K562 (cell line): ENCODE results near the gene GALNT18. TPM values are rescaled to one million over a fixed set of nuclear protein-coding genes. Genes with fewer than 3 reads are reported as not detected.

Experiments used
- ATAC-seq: fragments of 200-7000 bp; cut with Tn5 transposase; 3 replicates; pipeline ENCODE4 v1.9.1; 2020; ENCODE audit warnings: moderate library complexity
- BruUV-seq: library from RNA; stranded (reverse); fragments of 400-500 nt; replicated peaks from 2 replicates; lab custom pipeline; 2021; lab: Mats Ljungman, UMichigan
- CTCF ChIA-PET: fragments of 300-600 bp; formaldehyde crosslinking; extraction: SDS; loops from one replicate; lab custom pipeline; 2021; ENCODE audit warnings: low intra/inter-chr PET ratio; lab: Yijun Ruan, JAX
- POLR2A ChIA-PET: fragments of 300-600, 350-650 bp; sonication (Branson Sonifier 250); formaldehyde crosslinking; extraction: SDS; loops from one replicate; lab custom pipeline; 2021; ENCODE audit warnings: antibody characterized with exemption, inconsistent platforms; lab: Yijun Ruan, JAX
- DNase-seq, 4 experiments: peaks; one replicate each; pipeline versions ENCODE4 v3.0.0 to v3.0.0-alpha.2; 2011 to 2018; ENCODE audit warnings: low spot score in 3 of 4, mixed read lengths in 3 of 4; ENCODE audit errors: extremely low read depth in 1 of 4
- FAIRE-seq: peaks from 2 replicates; lab custom pipeline; 2011; peaks lifted over from hg19 to GRCh38; lab: Jason Lieb, UNC
- H2AFZ ChIP-seq: 2 replicates; pipeline ENCODE4 v1.6.0; 2011; ENCODE audit warnings: low read depth, low read length, control low read depth, inconsistent platforms
- H3K27ac ChIP-seq: fragments of 200-600 bp; 3 replicates; pipeline ENCODE4 v1.8.0; 2011; ENCODE audit warnings: low read depth, mild to moderate bottlenecking, control low read depth, inconsistent platforms, low read length, moderate library complexity, mixed read lengths; ENCODE audit errors: extremely low read depth
- H3K27me3 ChIP-seq, 2 experiments: fragments of 300-600 bp in 1 of 2; 2 replicates in 1 of 2; 3 replicates in 1 of 2; pipeline versions ENCODE4 v1.6.0 to v1.8.0; 2011; ENCODE audit warnings: inconsistent platforms in 2 of 2, low read length in 2 of 2, mild to moderate bottlenecking in 1 of 2, mixed read lengths in 1 of 2, moderate library complexity in 1 of 2; ENCODE audit not compliant: control insufficient read depth in 2 of 2, insufficient read depth in 2 of 2
- H3K36me3 ChIP-seq: fragments of 300-600 bp; 3 replicates; pipeline ENCODE4 v1.8.0; 2011; ENCODE audit warnings: mild to moderate bottlenecking, low read length, inconsistent platforms; ENCODE audit not compliant: control insufficient read depth, insufficient read depth
- H3K4me1 ChIP-seq, 2 experiments: fragments of 200-600 bp in 1 of 2; replicated peaks in 1 of 2; 2 replicates in 1 of 2; 3 replicates in 1 of 2; pipeline versions ENCODE4 v1.5.1 to v1.8.0; 2011; ENCODE audit warnings: inconsistent platforms in 2 of 2, low read length in 2 of 2, mild to moderate bottlenecking in 1 of 2, mixed read lengths in 1 of 2, moderate library complexity in 1 of 2; ENCODE audit not compliant: control insufficient read depth in 2 of 2, insufficient read depth in 2 of 2
- H3K4me2 ChIP-seq: 2 replicates; pipeline ENCODE4 v1.6.1; 2011; ENCODE audit warnings: low read length, control low read depth, inconsistent platforms, mixed read lengths; ENCODE audit not compliant: insufficient read depth
- H3K4me3 ChIP-seq: fragments of 200-600 bp; sonication (generic), shearing (Covaris generic); 2 replicates; pipeline ENCODE4 v1.5.1; 2016; ENCODE audit warnings: control low read depth, inconsistent platforms
- H3K79me2 ChIP-seq: fragments of 200-600 bp; 3 replicates; pipeline ENCODE4 v1.8.0; 2011; ENCODE audit warnings: low read length, inconsistent platforms; ENCODE audit not compliant: control insufficient read depth, insufficient read depth
- H3K9ac ChIP-seq, 2 experiments: 2 replicates each; pipeline versions ENCODE4 v1.6.0 to v1.6.1; 2011; ENCODE audit warnings: low read depth in 2 of 2, low read length in 2 of 2, control low read depth in 1 of 2, inconsistent platforms in 1 of 2, mild to moderate bottlenecking in 1 of 2, mixed read lengths in 1 of 2; ENCODE audit not compliant: insufficient read depth in 1 of 2
- H3K9me1 ChIP-seq: one replicate; pipeline ENCODE4 v1.6.0; 2011; ENCODE audit warnings: inconsistent platforms, mild to moderate bottlenecking, low read length, moderate library complexity; ENCODE audit not compliant: control insufficient read depth, insufficient read depth
- H3K9me3 ChIP-seq: replicated peaks from 2 replicates; pipeline ENCODE4 v1.5.1; 2011; ENCODE audit warnings: low read depth, low read length, inconsistent platforms; ENCODE audit not compliant: control insufficient read depth, insufficient read depth
- H4K20me1 ChIP-seq: replicated peaks from 2 replicates; pipeline ENCODE4 v1.6.1; 2011; ENCODE audit warnings: low read length, inconsistent platforms, mixed read lengths; ENCODE audit not compliant: control insufficient read depth, insufficient read depth
- AFF1 ChIP-seq, 2 experiments: fragments of 450-650 bp; IDR thresholded peaks; 2 replicates each; pipeline ENCODE4 v1.6.1; 2018; ENCODE audit warnings: mild to moderate bottlenecking in 2 of 2, low read depth in 1 of 2; ENCODE audit not compliant: partially characterized antibody in 2 of 2
- E2F3 ChIP-seq: fragments of 250-450 bp; sonication (Bioruptor Pico); IDR thresholded peaks from 2 replicates; pipeline ENCODE4 v1.4.0; 2020; ENCODE audit warnings: mild to moderate bottlenecking
- IRF1 ChIP-seq: sonication (generic); formaldehyde crosslinking; IDR thresholded peaks from 2 replicates; pipeline ENCODE4 v1.8.0; 2022; ENCODE audit warnings: missing genetic modification reagents, mild to moderate bottlenecking, borderline replicate concordance
- MLX ChIP-seq, 2 experiments: fragments of 450-650 bp in 1 of 2; sonication (generic) in 1 of 2; formaldehyde crosslinking; conservative IDR thresholded peaks; 2 replicates each; pipeline versions ENCODE4 v1.4.0 to v1.8.1; 2020 to 2022; ENCODE audit warnings: mild to moderate bottlenecking in 1 of 2, missing genetic modification reagents in 1 of 2
- PKNOX1 ChIP-seq: fragments of 450-650 bp; IDR thresholded peaks from 2 replicates; pipeline ENCODE4 v1.6.1; 2016
- RBFOX2 ChIP-seq: fragments of 200-400 bp; formaldehyde crosslinking; IDR thresholded peaks from 2 replicates; pipeline ENCODE4 v1.6.1; 2017; ENCODE audit warnings: low read depth, mild to moderate bottlenecking, low read length, moderate library complexity
- SIN3B ChIP-seq: fragments of 450-650 bp; IDR thresholded peaks from 2 replicates; pipeline ENCODE4 v1.6.1; 2017; ENCODE audit warnings: low read depth, mild to moderate bottlenecking, moderate library complexity
- ZNF232 ChIP-seq: sonication (generic); formaldehyde crosslinking; IDR thresholded peaks from 2 replicates; pipeline ENCODE4 v1.8.0; 2022; ENCODE audit warnings: mild to moderate bottlenecking, missing genetic modification reagents
- WGBS: fragments of 100-300 bp; shearing (Covaris generic); methylation state at CpG from one replicate; pipeline ENCODE4 v1.1.6; 2016; ENCODE audit warnings: low coverage, mixed read lengths; ENCODE audit not compliant: insufficient coverage; ENCODE audit errors: missing lambda C conversion rate; 5-methylcytosine and 5-hydroxymethylcytosine counted together
- in situ Hi-C: fragments of 300-500 bp; cut with MboI; formaldehyde crosslinking; loops from 4 replicates; pipeline ENCODE4 v1.15.0; 2018; ENCODE audit warnings: inconsistent platforms, mixed read lengths
- intact Hi-C: fragments of 100-400 bp; cut with micrococcal nuclease; formaldehyde crosslinking; loops from 2 replicates; pipeline ENCODE4 v1.14.2; 2022
- polyA plus RNA-seq, 8 experiments: library from polyadenylated mRNA; depleted of rRNA in 4 of 8; stranded (reverse) in 5 of 8; unstranded in 3 of 8; fragments of >200 nt; fragmentation: Nextera tagmentation in 2 of 8; fragmentation: Illumina TruSeq in 1 of 8; extraction: Ambion mirVana in 2 of 8; extraction: Trizol in 1 of 8; gene quantifications; 2 replicates each; pipeline versions ENCODE4 v1.2.1 to v1.2.3, GENCODE V29; 2011 to 2014; ENCODE audit warnings: inconsistent platforms in 1 of 8, missing spikeins in 1 of 8
- total RNA-seq, 7 experiments: library from RNA; depleted of rRNA in 6 of 7; stranded (reverse); fragments of >200 nt in 6 of 7; fragmentation: Illumina TruSeq in 2 of 7; extraction: Trizol in 2 of 7; gene quantifications; 2 replicates each; pipeline versions ENCODE4 v1.2.1 to v1.2.3, GENCODE V29; 2011 to 2021; ENCODE audit warnings: low replicate concordance in 1 of 7

The GALNT18 gene
- total and polyA plus RNA-seq, 9 of the 15 experiments (the other 6 are each of a cell fraction or from before 2014, with no cell fraction given) = not detected

DNA sequence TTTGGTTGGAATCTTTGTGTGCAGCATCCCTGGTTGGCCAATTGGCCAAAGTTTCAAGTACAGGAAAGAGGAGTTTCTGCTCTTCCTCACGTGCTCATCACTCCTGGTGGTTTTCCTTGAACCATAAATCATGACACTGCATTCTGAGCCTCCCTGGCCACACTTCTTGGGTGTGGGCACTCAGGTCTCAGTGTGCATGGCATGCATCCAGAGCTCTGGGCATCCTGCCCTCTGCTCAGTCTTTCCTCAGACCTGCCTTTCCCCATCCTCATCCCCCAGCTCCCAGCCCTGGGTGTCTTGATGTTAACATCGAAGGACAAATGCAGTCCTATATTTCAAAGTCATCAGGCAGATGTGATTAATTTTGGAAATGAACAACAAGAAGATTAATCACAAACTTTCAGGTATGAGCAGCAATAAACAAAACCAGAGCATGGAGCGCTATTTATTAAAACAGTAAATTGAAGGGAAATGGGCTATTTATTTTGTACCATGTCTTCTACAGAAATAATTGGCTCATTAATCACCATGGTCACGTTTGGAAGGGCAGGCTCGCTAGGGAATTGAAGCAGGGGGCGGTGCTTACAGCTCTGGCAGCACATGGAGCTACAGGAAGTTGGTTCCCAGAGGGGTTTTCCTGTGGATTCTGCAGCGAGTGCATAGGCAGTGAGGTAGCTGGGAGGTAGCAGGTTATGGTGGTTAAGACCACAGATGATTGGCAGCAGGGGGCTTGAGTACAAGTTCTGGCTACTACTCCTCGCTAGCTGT is 358.4 kb downstream of the GALNT18 start (continued):
- TF ChIP-seq AFF1 (IDR thresholded peaks at IDR 0.05; ENCODE audit: low read depth in 1 of 2, partially characterized antibody in 2 of 2) (no peak), E2F3 (CRISPR knock-in tag) (no peak), RBFOX2 (no peak)

DNA sequence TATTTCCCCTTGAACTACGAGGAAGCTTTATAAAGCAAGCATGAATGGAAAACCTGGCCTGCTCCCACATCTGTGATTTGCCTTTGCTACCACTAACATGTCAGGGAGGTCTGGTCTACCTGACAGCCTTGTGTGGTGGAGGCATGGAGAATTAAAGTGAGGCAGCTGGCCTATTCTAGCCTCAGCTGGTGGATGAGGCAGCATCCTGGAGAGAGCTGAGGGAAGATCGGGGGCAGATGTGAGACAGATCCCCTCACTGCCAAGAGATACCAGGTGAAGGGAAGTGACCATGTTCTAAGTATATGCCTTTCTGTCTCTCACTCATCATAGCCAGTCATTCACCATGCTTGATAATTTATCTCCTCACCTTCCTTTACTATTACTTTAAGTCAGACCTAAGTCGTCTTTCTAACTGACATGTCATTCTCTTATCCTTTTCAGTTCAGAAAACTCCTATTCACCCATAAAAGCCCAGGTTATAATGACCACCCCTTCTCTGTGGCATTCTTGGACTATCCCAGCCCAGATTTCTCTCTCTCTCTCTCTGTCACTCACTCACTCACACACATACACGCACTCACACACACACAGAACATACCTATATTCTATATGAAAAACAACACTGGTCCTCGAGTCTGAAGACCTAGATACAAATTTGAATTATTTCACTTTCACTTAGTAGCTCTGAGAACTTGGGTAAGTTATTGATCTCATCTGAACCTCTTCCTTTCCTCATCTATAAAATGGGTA is 359.5 kb downstream of the GALNT18 start:
- BruUV-seq = no TSS peak
- Histone ChIP-seq H3K4me3 (no peak overlapping the region), H3K27me3 (peaks cover 0 to 4% of the 10 kb centered on the region in 2 experiments; a peak in 1 of 5 replicates), H4K20me1 (no peaks in the 10 kb centered on the region), H3K79me2 (no peaks in the 10 kb centered on the region), H3K27ac (no peak overlapping the region), H3K4me1 (no peaks in the 10 kb centered on the region), H3K4me2 (no peak overlapping the region), H3K36me3 (no peaks in the 10 kb centered on the region), H3K9ac (no peak overlapping the region), H3K9me1 (no peaks in the 10 kb centered on the region), H2AFZ (no peak overlapping the region), H3K9me3 (no peaks in the 10 kb centered on the region)
- in situ Hi-C loops = loop anchor here (25.0 kb wide), 1 partner anchor 475 kb away; no protein-coding TSS in a partner anchor
- WGBS = 0% methylated on average over 5 of the region's 5 CpGs
- ChIA-PET CTCF (no interaction called here), POLR2A (no interaction called here)
- intact Hi-C loops = loop anchor here (10.0 kb wide), 1 partner anchor 468 kb away; no protein-coding TSS in a partner anchor
- ATAC-seq (no peak), DNase-seq (no peak), FAIRE-seq (no peak)
- TF ChIP-seq IRF1 (CRISPR knock-in tag) = no peak
- no peak for TF ChIP-seq SIN3B
- no peak for TF ChIP-seq MLX (CRISPR knock-in tag; conservative IDR thresholded peaks at IDR 0.05)
- TF ChIP-seq ZNF232 (CRISPR knock-in tag) = no peak
- TF ChIP-seq PKNOX1 = no peak
